OCI-LY7 (cell line): Measurements from ENCODE around the gene CASK. TPM values are rescaled to one million over a fixed set of nuclear protein-coding genes. Genes with fewer than 3 reads are reported as not detected.

Experiments used
- BruUV-seq: library from RNA; stranded (reverse); fragments of 400-500 nt; replicated peaks from 2 replicates; lab custom pipeline; 2021; lab: Mats Ljungman, UMichigan
- CTCF ChIA-PET: fragments of 300-600 bp; sonication (Branson Sonifier 250); formaldehyde crosslinking; loops from one replicate; lab custom pipeline; 2022; ENCODE audit warnings: antibody characterized with exemption; ENCODE audit not compliant: unreplicated experiment; lab: Charles Lee
- POLR2A ChIA-PET: fragments of 300-600 bp; sonication (Branson Sonifier 250); formaldehyde crosslinking; loops from one replicate; lab custom pipeline; 2022; ENCODE audit warnings: antibody characterized with exemption; lab: Charles Lee
- DNase-seq: peaks from one replicate; pipeline ENCODE4 v3.0.0-alpha.2; 2015; ENCODE audit warnings: low spot score
- H2AFZ ChIP-seq: fragments of 200-600 bp; sonication (generic), shearing (Covaris generic); 2 replicates; pipeline ENCODE4 v1.6.1; 2014; ENCODE audit warnings: mild to moderate bottlenecking, antibody characterized with exemption, low read length, moderate library complexity
- H3K27ac ChIP-seq: fragments of 200-600 bp; sonication (generic); 2 replicates; pipeline ENCODE4 v1.5.1; 2014; ENCODE audit warnings: mixed run types, low read depth, mild to moderate bottlenecking, moderate library complexity, low read length, inconsistent platforms; ENCODE audit not compliant: poor library complexity, severe bottlenecking
- H3K36me3 ChIP-seq: fragments of 200-600 bp; sonication (generic); 2 replicates; pipeline ENCODE4 v1.6.1; 2014; ENCODE audit warnings: mild to moderate bottlenecking, antibody characterized with exemption, low read length, moderate library complexity, mixed read lengths; ENCODE audit not compliant: insufficient read depth
- H3K4me1 ChIP-seq: fragments of 200-600 bp; sonication (generic); 2 replicates; pipeline ENCODE4 v1.5.1; 2014; ENCODE audit warnings: mild to moderate bottlenecking, low read length; ENCODE audit not compliant: insufficient read depth, poor library complexity, severe bottlenecking
- H3K4me2 ChIP-seq: fragments of 200-600 bp; sonication (generic); 2 replicates; pipeline ENCODE4 v1.6.1; 2014; ENCODE audit warnings: mild to moderate bottlenecking, low read length
- H3K4me3 ChIP-seq: fragments of 200-600 bp; sonication (generic); 2 replicates; pipeline ENCODE4 v1.5.1; 2014; ENCODE audit warnings: mild to moderate bottlenecking, low read depth, low read length; ENCODE audit not compliant: poor library complexity, severe bottlenecking
- H3K79me2 ChIP-seq: fragments of 200-600 bp; sonication (generic); 2 replicates; pipeline ENCODE4 v1.6.1; 2016; ENCODE audit warnings: low read depth, mild to moderate bottlenecking, low read length, moderate library complexity, mixed read lengths; ENCODE audit not compliant: insufficient read depth
- H3K9me2 ChIP-seq: fragments of 200-600 bp; sonication (generic); 2 replicates; pipeline ENCODE4 v1.6.1; 2016; ENCODE audit warnings: mild to moderate bottlenecking, low read length, mixed read lengths; ENCODE audit not compliant: insufficient read depth
- H3K9me3 ChIP-seq: fragments of 200-600 bp; sonication (generic); 2 replicates; pipeline ENCODE4 v1.6.1; 2014; ENCODE audit warnings: mild to moderate bottlenecking, mixed run types, low read length, mixed read lengths
- H4K20me1 ChIP-seq: fragments of 200-600 bp; sonication (generic); 2 replicates; pipeline ENCODE4 v1.6.1; 2014; ENCODE audit warnings: mild to moderate bottlenecking, antibody characterized with exemption, low read length, moderate library complexity, mixed read lengths; ENCODE audit not compliant: insufficient read depth
- CTCF ChIP-seq: fragments of 200-600 bp; sonication (generic); conservative IDR thresholded peaks from 2 replicates; pipeline ENCODE4 v1.5.1; 2014; ENCODE audit warnings: mild to moderate bottlenecking, antibody characterized with exemption, low read length, moderate library complexity, mixed read lengths
- EZH2phosphoT487 ChIP-seq: fragments of 200-600 bp; sonication (generic); IDR thresholded peaks from 2 replicates; pipeline ENCODE4 v1.6.1; 2018; ENCODE audit warnings: low read depth, borderline replicate concordance, mild to moderate bottlenecking, mixed run types, antibody characterized with exemption, low read length, moderate library complexity, mixed read lengths
- intact Hi-C: fragments of 100-400 bp; cut with micrococcal nuclease; formaldehyde crosslinking; loops from one replicate; pipeline ENCODE4 v1.10.0; 2022; ENCODE audit not compliant: unreplicated experiment
- total RNA-seq, 2 experiments: library from RNA; depleted of rRNA in 1 of 2; stranded (reverse); fragments of >200 nt in 1 of 2; shearing (Covaris generic) in 1 of 2; gene quantifications; 2 replicates each; pipeline ENCODE4 v1.2.3, GENCODE V29; 2014 to 2022

Gene CASK
- total RNA-seq, 2 experiments from 2014 or later, result 18.6 to 29.4 TPM

DNA sequence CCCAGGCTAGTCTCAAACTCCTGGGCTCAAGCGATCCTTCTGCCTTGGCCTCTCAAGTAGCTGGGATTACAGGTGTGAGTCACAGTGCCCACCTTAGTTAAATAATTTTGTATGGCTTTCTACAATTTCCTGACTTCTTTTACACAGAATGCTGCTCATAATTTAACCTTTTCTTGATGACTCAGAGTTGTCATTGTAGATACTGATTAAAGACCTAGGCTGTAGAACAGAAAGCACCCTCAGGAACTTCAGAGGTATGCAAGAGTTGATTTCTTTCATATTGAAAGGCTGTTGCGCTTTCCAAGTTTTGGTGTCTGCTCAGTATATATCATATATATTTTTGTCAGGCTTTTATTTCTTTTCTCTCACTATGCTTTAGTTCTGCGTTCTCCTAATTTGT is 255.7 kb downstream of the CASK start:
- Histone ChIP-seq H4K20me1 (no peaks in the 10 kb centered on the region), H3K79me2 (no peaks in the 10 kb centered on the region), H3K9me3 (no peaks in the 10 kb centered on the region), H3K4me3 (no peak overlapping the region), H3K4me2 (no peak overlapping the region), H3K4me1 (no peaks in the 10 kb centered on the region), H2AFZ (no peak overlapping the region), H3K9me2 (no peaks in the 10 kb centered on the region), H3K27ac (no peak overlapping the region), H3K36me3 (peaks cover 13% of the 10 kb centered on the region)
- BruUV-seq, result no TSS peak
- DNase-seq, result no peak
- CTCF ChIA-PET, result no interaction called here
- no peak for TF ChIP-seq CTCF
- TF ChIP-seq EZH2phosphoT487, result no peak
- intact Hi-C loops, result no loop called here
- POLR2A ChIA-PET, result no interaction called here

- Histone ChIP-seq H3K9me3 (no peaks in the 10 kb centered on the region), H3K4me3 (no peak overlapping the region), H3K27ac (no peak overlapping the region), H2AFZ (no peak overlapping the region), H3K4me2 (no peak overlapping the region), H3K4me1 (no peaks in the 10 kb centered on the region), H4K20me1 (no peaks in the 10 kb centered on the region), H3K36me3 (peaks cover 13% of the 10 kb centered on the region), H3K79me2 (no peaks in the 10 kb centered on the region), H3K9me2 (no peaks in the 10 kb centered on the region)
- BruUV-seq, result no TSS peak
- TF ChIP-seq CTCF, result no peak
- no peak for TF ChIP-seq EZH2phosphoT487
- intact Hi-C loops, result no loop called here
- ChIA-PET CTCF (no interaction called here), POLR2A (no interaction called here)
- DNase-seq, result no peak
Measured at GRCh38 chrX:41666251-41666650, 257.1 kb downstream of the CASK start.

GRCh38 chrX:41665686-41666085 is 257.7 kb downstream of the CASK start:
- H3K27ac ChIP-seq, result no peak overlapping the region
- H3K36me3 ChIP-seq, result peaks cover 13% of the 10 kb centered on the region
- H4K20me1 ChIP-seq, result no peaks in the 10 kb centered on the region
- no peaks in the 10 kb centered on the region for H3K9me3 ChIP-seq
- no peak for TF ChIP-seq EZH2phosphoT487
- TF ChIP-seq CTCF, result no peak
- no peak for DNase-seq
- no peak overlapping the region for H3K4me2 ChIP-seq
- H3K4me1 ChIP-seq, result no peaks in the 10 kb centered on the region
- ChIA-PET CTCF (no interaction called here), POLR2A (no interaction called here)
- no peaks in the 10 kb centered on the region for H3K9me2 ChIP-seq
- no peak overlapping the region for H2AFZ ChIP-seq
- intact Hi-C loops, result no loop called here
- BruUV-seq, result no TSS peak
- H3K4me3 ChIP-seq, result no peak overlapping the region
- no peaks in the 10 kb centered on the region for H3K79me2 ChIP-seq
